NCI-H1930 (cell line): ENCODE results near the gene TMEM175.

Source experiments
- DNase-seq, 2 experiments: peaks; one replicate each; lab custom pipeline; 2025; lab: John Stamatoyannopoulos, UW

Gene TMEM175

GRCh38 chr4:899556-899906 lies 32.7 kb upstream of the TMEM175 start:
- DNase-seq, result no peak

GRCh38 chr4:900073-900472 lies 32.2 kb upstream of the TMEM175 start:
- DNase-seq, result no peak

GRCh38 chr4:900721-901120 lies 31.5 kb upstream of the TMEM175 start:
- DNase-seq, result no peak

- no peak for DNase-seq
Measured at GRCh38 chr4:901192-901910, 30.9 kb upstream of the TMEM175 start.

GRCh38 chr4:903066-904046 lies 28.9 kb upstream of the TMEM175 start:
- no peak for DNase-seq

- no peak for DNase-seq
Measured at GRCh38 chr4:905485-906338, 26.5 kb upstream of the TMEM175 start.

- DNase-seq, result no peak
Measured at GRCh38 chr4:906339-907102, 25.7 kb upstream of the TMEM175 start.

- DNase-seq, result no peak
Measured at GRCh38 chr4:907103-907400, 25.2 kb upstream of the TMEM175 start.

GRCh38 chr4:907691-908425 lies 24.4 kb upstream of the TMEM175 start:
- no peak for DNase-seq

GRCh38 chr4:909131-909571 lies 23.1 kb upstream of the TMEM175 start:
- no peak for DNase-seq

- DNase-seq, result no peak
Measured at GRCh38 chr4:909821-910220, 22.4 kb upstream of the TMEM175 start.

GRCh38 chr4:910366-911091 lies 21.7 kb upstream of the TMEM175 start:
- DNase-seq, result no peak

- no peak for DNase-seq
Measured at GRCh38 chr4:911221-911751, 21.0 kb upstream of the TMEM175 start.

- no peak for DNase-seq
Measured at GRCh38 chr4:911871-912490, 20.3 kb upstream of the TMEM175 start.

- no peak for DNase-seq
Measured at GRCh38 chr4:912548-913279, 19.5 kb upstream of the TMEM175 start.

GRCh38 chr4:913280-913618 lies 19.0 kb upstream of the TMEM175 start:
- DNase-seq, result no peak

- DNase-seq, result no peak
Measured at GRCh38 chr4:914531-914930, 17.7 kb upstream of the TMEM175 start.

GRCh38 chr4:915041-915474 lies 17.2 kb upstream of the TMEM175 start:
- DNase-seq, result no peak

GRCh38 chr4:915595-915994 lies 16.7 kb upstream of the TMEM175 start:
- DNase-seq, result no peak
